Measurements from ENCODE around the gene NOC4L.

Gene NOC4L

DNA sequence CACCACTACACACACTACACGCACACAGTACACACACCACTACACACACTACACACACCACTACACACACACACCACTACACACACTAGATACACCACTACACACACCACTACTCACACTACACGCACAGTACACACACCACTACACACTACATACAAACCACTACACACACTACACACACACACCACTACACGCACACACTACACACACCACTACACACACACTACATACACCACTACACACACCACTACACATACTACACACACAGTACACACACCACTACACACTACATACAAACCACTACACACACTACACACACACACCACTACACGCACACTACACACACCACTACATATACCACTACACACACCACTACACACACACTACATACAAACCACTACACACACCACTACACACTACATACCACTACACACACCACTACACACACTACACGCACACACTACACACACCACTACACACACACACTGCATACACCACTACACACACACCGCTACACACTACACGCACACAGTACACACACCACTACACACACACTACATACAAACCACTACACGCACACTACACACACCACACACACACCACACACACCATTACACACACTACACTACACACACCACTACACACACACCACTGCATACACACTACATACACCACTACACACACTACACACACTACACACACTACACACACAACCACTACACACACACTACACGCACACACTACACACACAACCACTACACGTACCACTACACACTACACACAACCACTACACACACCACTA lies 11.7 kb downstream of the NOC4L start:
- peaks cover 4% of the 10 kb centered on the region for H3K36me3 Mint-ChIP-seq
- no peak for ATAC-seq
- H3K27me3 Mint-ChIP-seq: no peaks in the 10 kb centered on the region
- no peak overlapping the region for H3K4me3 Mint-ChIP-seq
- H3K4me1 Mint-ChIP-seq: no peaks in the 10 kb centered on the region
- no peak overlapping the region for H3K27ac Mint-ChIP-seq
- H3K9me3 Mint-ChIP-seq: no peaks in the 10 kb centered on the region

- Mint-ChIP-seq H3K4me1 (no peaks in the 10 kb centered on the region), H3K27me3 (no peaks in the 10 kb centered on the region), H3K36me3 (no peaks in the 10 kb centered on the region), H3K9me3 (peaks cover 2% of the 10 kb centered on the region), H3K27ac (no peak overlapping the region), H3K4me3 (no peak overlapping the region)
- no peak for ATAC-seq
These were observed 12.5 kb downstream of the NOC4L start for GRCh38 chr12:132156573-132157325.

GRCh38 chr12:132157733-132158409 lies 13.6 kb downstream of the NOC4L start:
- Mint-ChIP-seq H3K4me3 (no peak overlapping the region), H3K4me1 (no peaks in the 10 kb centered on the region), H3K36me3 (peaks cover 6% of the 10 kb centered on the region), H3K27me3 (no peaks in the 10 kb centered on the region), H3K27ac (no peak overlapping the region), H3K9me3 (peaks cover 7% of the 10 kb centered on the region)
- ATAC-seq: no peak

- Mint-ChIP-seq H3K36me3 (peaks cover 6% of the 10 kb centered on the region), H3K4me3 (no peak overlapping the region), H3K27me3 (no peaks in the 10 kb centered on the region), H3K27ac (no peak overlapping the region), H3K9me3 (peaks cover 7% of the 10 kb centered on the region), H3K4me1 (no peaks in the 10 kb centered on the region)
- no peak for ATAC-seq
These were observed 14.7 kb downstream of the NOC4L start for GRCh38 chr12:132158677-132159554.

DNA sequence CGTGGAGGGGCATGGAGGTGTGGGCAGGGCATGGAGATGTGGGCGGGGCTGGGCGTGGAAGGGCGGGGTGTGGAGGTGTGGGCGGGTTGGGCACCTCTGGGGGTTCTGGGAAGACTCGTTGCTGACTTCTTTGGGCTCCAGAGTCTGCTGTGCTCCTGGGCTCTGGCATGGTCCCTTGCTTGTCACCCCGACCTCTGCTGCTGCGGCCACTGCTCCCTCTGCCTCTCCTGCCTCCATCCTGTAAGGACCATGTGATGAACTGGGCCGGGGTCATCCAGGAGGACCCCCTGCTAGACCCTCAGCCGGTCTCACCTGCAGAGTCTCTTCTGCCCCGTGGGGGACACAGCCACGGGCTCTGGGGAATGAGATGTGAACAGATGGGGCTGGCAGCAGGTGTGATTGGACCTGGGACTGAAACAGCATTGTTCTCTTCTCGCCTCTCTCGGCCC lies 15.3 kb downstream of the NOC4L start:
- H3K9me3 Mint-ChIP-seq: peaks cover 7% of the 10 kb centered on the region
- H3K36me3 Mint-ChIP-seq: peaks cover 6% of the 10 kb centered on the region
- no peak overlapping the region for H3K27ac Mint-ChIP-seq

DNA sequence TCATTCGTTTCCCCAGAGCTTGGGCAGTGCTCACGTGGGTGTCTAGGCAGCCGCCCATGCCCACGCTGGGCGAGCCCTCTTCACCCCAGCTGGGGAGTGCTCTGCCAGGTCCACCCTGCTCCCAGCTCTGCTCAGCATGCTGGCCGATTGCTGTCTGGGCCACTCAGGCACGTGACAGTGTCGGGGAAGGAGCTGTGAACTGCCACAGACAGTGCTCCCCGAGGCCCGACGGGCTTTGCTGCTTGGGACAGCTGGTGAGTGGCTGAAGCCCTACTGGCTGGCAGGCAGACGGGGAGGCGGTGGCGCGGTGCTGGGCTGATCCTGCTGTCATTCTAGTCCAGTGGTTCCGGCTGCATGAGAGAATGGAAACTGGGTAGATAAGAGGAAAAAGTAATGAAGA lies 15.8 kb downstream of the NOC4L start:
- Mint-ChIP-seq H3K27me3 (no peaks in the 10 kb centered on the region), H3K4me3 (no peak overlapping the region)

More for the DNA sequence above, 15.3 kb downstream of the NOC4L start:
- Mint-ChIP-seq H3K27me3 (no peaks in the 10 kb centered on the region), H3K4me3 (no peak overlapping the region), H3K4me1 (no peaks in the 10 kb centered on the region)
- ATAC-seq: no peak

DNA sequence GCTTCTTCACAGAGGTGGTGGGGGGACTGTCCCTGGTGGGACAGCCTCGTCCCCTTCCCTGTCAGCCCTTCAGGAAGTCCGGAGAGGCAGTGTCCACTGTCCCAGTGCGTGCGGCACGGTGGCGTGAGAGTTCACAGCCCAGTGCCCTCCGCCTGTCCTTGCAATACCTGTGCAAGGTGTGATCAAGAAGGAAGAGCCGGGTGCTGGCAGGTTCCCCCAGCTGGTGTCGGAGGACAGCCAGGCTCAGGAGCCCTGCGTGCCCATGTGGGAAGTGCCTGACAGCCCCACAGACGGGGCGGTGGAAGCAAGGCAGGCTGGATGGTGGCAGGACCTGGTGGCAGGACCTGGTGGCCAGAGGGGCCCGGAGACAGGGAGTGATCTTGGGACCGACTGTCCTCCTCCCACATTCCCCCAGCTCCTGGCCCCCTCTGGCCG lies 16.4 kb downstream of the NOC4L start:
- no peak for ATAC-seq
- peaks cover 7% of the 10 kb centered on the region for H3K9me3 Mint-ChIP-seq
- H3K27ac Mint-ChIP-seq: no peak overlapping the region
- H3K36me3 Mint-ChIP-seq: peaks cover 6% of the 10 kb centered on the region
- no peaks in the 10 kb centered on the region for H3K27me3 Mint-ChIP-seq
- H3K4me3 Mint-ChIP-seq: no peak overlapping the region
- H3K4me1 Mint-ChIP-seq: no peaks in the 10 kb centered on the region

More for the DNA sequence above, 15.8 kb downstream of the NOC4L start:
- Mint-ChIP-seq H3K27ac (no peak overlapping the region), H3K36me3 (peaks cover 6% of the 10 kb centered on the region), H3K4me1 (no peaks in the 10 kb centered on the region), H3K9me3 (peaks cover 7% of the 10 kb centered on the region)
- ATAC-seq: no peak

- Mint-ChIP-seq H3K4me3 (no peak overlapping the region), H3K27me3 (peaks cover 5% of the 10 kb centered on the region), H3K27ac (no peak overlapping the region), H3K36me3 (peaks cover 6% of the 10 kb centered on the region), H3K9me3 (peaks cover 9% of the 10 kb centered on the region), H3K4me1 (no peaks in the 10 kb centered on the region)
- no peak for ATAC-seq
These were observed 17.0 kb downstream of the NOC4L start for GRCh38 chr12:132161036-132161781.

GRCh38 chr12:132161796-132162507 lies 17.7 kb downstream of the NOC4L start:
- no peak overlapping the region for H3K4me3 Mint-ChIP-seq
- peaks cover 13% of the 10 kb centered on the region for H3K27me3 Mint-ChIP-seq
- peaks cover 6% of the 10 kb centered on the region for H3K36me3 Mint-ChIP-seq
- no peak overlapping the region for H3K27ac Mint-ChIP-seq
- no peaks in the 10 kb centered on the region for H3K4me1 Mint-ChIP-seq
- no peak for ATAC-seq
- peaks cover 17% of the 10 kb centered on the region for H3K9me3 Mint-ChIP-seq

GRCh38 chr12:132162508-132163031 lies 18.3 kb downstream of the NOC4L start:
- no peak for ATAC-seq
- H3K4me3 Mint-ChIP-seq: no peak overlapping the region
- peaks cover 6% of the 10 kb centered on the region for H3K36me3 Mint-ChIP-seq
- H3K27ac Mint-ChIP-seq: no peak overlapping the region
- H3K4me1 Mint-ChIP-seq: no peaks in the 10 kb centered on the region
- peaks cover 19% of the 10 kb centered on the region for H3K9me3 Mint-ChIP-seq
- H3K27me3 Mint-ChIP-seq: peaks cover 19% of the 10 kb centered on the region

- no peak overlapping the region for H3K27ac Mint-ChIP-seq
These were observed 19.0 kb downstream of the NOC4L start for GRCh38 chr12:132163041-132163910.

GRCh38 chr12:132163911-132164288 lies 19.6 kb downstream of the NOC4L start:
- peaks cover 6% of the 10 kb centered on the region for H3K36me3 Mint-ChIP-seq
- peaks cover 19% of the 10 kb centered on the region for H3K27me3 Mint-ChIP-seq
- H3K27ac Mint-ChIP-seq: no peak overlapping the region
- no peak overlapping the region for H3K4me3 Mint-ChIP-seq
- no peaks in the 10 kb centered on the region for H3K4me1 Mint-ChIP-seq
- no peak for ATAC-seq
- peaks cover 19% of the 10 kb centered on the region for H3K9me3 Mint-ChIP-seq

More at GRCh38 chr12:132163041-132163910, 19.0 kb downstream of the NOC4L start:
- peak; percentile 25 for ATAC-seq
- H3K27me3 Mint-ChIP-seq: peaks cover 19% of the 10 kb centered on the region
- H3K36me3 Mint-ChIP-seq: peaks cover 6% of the 10 kb centered on the region
- H3K4me1 Mint-ChIP-seq: no peaks in the 10 kb centered on the region
- no peak overlapping the region for H3K4me3 Mint-ChIP-seq
- H3K9me3 Mint-ChIP-seq: peaks cover 19% of the 10 kb centered on the region

- no peaks in the 10 kb centered on the region for H3K4me1 Mint-ChIP-seq
- H3K27me3 Mint-ChIP-seq: peaks cover 19% of the 10 kb centered on the region
- no peak overlapping the region for H3K4me3 Mint-ChIP-seq
- peaks cover 6% of the 10 kb centered on the region for H3K36me3 Mint-ChIP-seq
- no peak overlapping the region for H3K27ac Mint-ChIP-seq
- ATAC-seq: no peak
- H3K9me3 Mint-ChIP-seq: peaks cover 19% of the 10 kb centered on the region
These were observed 20.2 kb downstream of the NOC4L start for GRCh38 chr12:132164426-132164825.

Data from stimulated activated memory B cell treated with anti-CD40 and anti-IgM and Interleukin-4, amounts not matched to agents 10 μg/mL and 1 μg/mL and 100 μg/mL, for 72 hours (primary cell).